BE2C (cell line): ENCODE data around the gene SLC5A10.

Source experiments
- DNase-seq: peaks from one replicate; pipeline ENCODE4 v3.0.0-alpha.2; 2020
- H3K27me3 ChIP-seq: fragments of 250-450 bp; sonication (Bioruptor Pico); 2 replicates; pipeline ENCODE4 v1.5.1; 2020; ENCODE audit warnings: mild to moderate bottlenecking
- H3K36me3 ChIP-seq: fragments of 250-450 bp; sonication (Bioruptor Pico); 2 replicates; pipeline ENCODE4 v1.5.1; 2020; ENCODE audit warnings: mild to moderate bottlenecking
- H3K4me1 ChIP-seq: fragments of 250-450 bp; sonication (Bioruptor Pico); 2 replicates; pipeline ENCODE4 v1.5.1; 2020
- H3K4me3 ChIP-seq: 2 replicates; pipeline ENCODE4 v1.5.1; 2011; ENCODE audit warnings: low read depth, low read length
- H3K9me3 ChIP-seq: fragments of 250-450 bp; sonication (Bioruptor Pico); 2 replicates; pipeline ENCODE4 v1.5.1; 2020
- TF ChIP-seq, protein P1 (sequence below): IDR thresholded peaks from 2 replicates; pipeline ENCODE4 v1.5.1; 2012; ENCODE audit warnings: mild to moderate bottlenecking, low read depth, low read length

Gene SLC5A10

GRCh38 chr17:18968945-18969887 lies 17.3 kb downstream of the SLC5A10 start:
- no peak for DNase-seq
- Histone ChIP-seq H3K36me3 (no peaks in the 10 kb centered on the region), H3K9me3 (no peaks in the 10 kb centered on the region), H3K4me3 (no peak overlapping the region), H3K27me3 (no peaks in the 10 kb centered on the region), H3K4me1 (no peaks in the 10 kb centered on the region)
- TF ChIP-seq, protein P1, sequence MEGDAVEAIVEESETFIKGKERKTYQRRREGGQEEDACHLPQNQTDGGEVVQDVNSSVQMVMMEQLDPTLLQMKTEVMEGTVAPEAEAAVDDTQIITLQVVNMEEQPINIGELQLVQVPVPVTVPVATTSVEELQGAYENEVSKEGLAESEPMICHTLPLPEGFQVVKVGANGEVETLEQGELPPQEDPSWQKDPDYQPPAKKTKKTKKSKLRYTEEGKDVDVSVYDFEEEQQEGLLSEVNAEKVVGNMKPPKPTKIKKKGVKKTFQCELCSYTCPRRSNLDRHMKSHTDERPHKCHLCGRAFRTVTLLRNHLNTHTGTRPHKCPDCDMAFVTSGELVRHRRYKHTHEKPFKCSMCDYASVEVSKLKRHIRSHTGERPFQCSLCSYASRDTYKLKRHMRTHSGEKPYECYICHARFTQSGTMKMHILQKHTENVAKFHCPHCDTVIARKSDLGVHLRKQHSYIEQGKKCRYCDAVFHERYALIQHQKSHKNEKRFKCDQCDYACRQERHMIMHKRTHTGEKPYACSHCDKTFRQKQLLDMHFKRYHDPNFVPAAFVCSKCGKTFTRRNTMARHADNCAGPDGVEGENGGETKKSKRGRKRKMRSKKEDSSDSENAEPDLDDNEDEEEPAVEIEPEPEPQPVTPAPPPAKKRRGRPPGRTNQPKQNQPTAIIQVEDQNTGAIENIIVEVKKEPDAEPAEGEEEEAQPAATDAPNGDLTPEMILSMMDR = no peak

- Histone ChIP-seq H3K4me3 (no peak overlapping the region), H3K4me1 (no peaks in the 10 kb centered on the region), H3K27me3 (no peaks in the 10 kb centered on the region), H3K9me3 (no peaks in the 10 kb centered on the region), H3K36me3 (no peaks in the 10 kb centered on the region)
- no peak for DNase-seq
- TF ChIP-seq, protein P1 = no peak
Measured at GRCh38 chr17:18970582-18971480, 18.9 kb downstream of the SLC5A10 start.

GRCh38 chr17:18971801-18972200 lies 19.8 kb downstream of the SLC5A10 start:
- H3K4me1 ChIP-seq = no peaks in the 10 kb centered on the region
- H3K4me3 ChIP-seq = no peak overlapping the region
- no peaks in the 10 kb centered on the region for H3K27me3 ChIP-seq
- no peaks in the 10 kb centered on the region for H3K36me3 ChIP-seq
- TF ChIP-seq, protein P1 = no peak
- DNase-seq = no peak
- H3K9me3 ChIP-seq = no peaks in the 10 kb centered on the region

GRCh38 chr17:18974407-18975149 lies 22.6 kb downstream of the SLC5A10 start:
- H3K36me3 ChIP-seq = no peaks in the 10 kb centered on the region
- no peaks in the 10 kb centered on the region for H3K4me1 ChIP-seq
- TF ChIP-seq, protein P1 = no peak
- no peak overlapping the region for H3K4me3 ChIP-seq
- DNase-seq = no peak
- no peaks in the 10 kb centered on the region for H3K27me3 ChIP-seq
- no peaks in the 10 kb centered on the region for H3K9me3 ChIP-seq

DNA sequence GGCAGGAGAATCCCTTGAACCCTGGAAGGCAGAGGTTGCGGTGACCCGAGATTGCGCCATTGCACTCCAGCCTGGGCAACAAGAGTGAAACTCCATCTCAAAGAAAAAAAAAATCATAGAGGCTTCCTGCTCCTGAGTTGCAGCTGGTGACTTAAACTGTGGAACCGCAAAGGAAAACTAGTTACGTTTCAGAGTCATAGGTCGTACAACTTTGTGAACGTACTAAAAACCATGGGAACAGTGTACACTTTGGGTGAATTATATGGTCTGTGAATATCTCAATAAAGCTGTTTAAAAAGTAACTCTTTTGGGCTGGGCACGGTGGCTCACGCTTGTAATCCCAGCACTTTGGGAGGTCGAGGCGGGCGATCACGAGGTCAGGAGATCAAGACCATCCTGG lies 23.6 kb downstream of the SLC5A10 start:
- H3K4me3 ChIP-seq = no peak overlapping the region
- TF ChIP-seq, protein P1 = no peak
- H3K27me3 ChIP-seq = no peaks in the 10 kb centered on the region
- no peak for DNase-seq
- H3K4me1 ChIP-seq = no peaks in the 10 kb centered on the region
- no peaks in the 10 kb centered on the region for H3K36me3 ChIP-seq
- no peaks in the 10 kb centered on the region for H3K9me3 ChIP-seq
